CD8-positive, alpha-beta memory T cell (primary cell): ENCODE measurements around the gene PRKAG1. TPM values are rescaled to one million over a fixed set of nuclear protein-coding genes. Genes with fewer than 3 reads are reported as not detected.

Experiments used
- CTCF ChIA-PET: fragments of 350-600 bp; sonication (Branson Sonifier 250); formaldehyde crosslinking; loops from one replicate; lab custom pipeline; 2021; ENCODE audit warnings: antibody characterized with exemption; lab: Charles Lee
- POLR2A ChIA-PET: fragments of 350-600 bp; sonication (Branson Sonifier 250); formaldehyde crosslinking; loops from one replicate; lab custom pipeline; 2021; ENCODE audit warnings: antibody characterized with exemption; lab: Charles Lee
- DNase-seq, 5 donors: peaks; one replicate each; pipeline versions ENCODE4 v3.0.0 to v3.0.0-alpha.2; 2020 to 2022; ENCODE audit warnings: mixed read lengths in 1 of 5
- H3K27ac ChIP-seq: one replicate; pipeline ENCODE4 v1.7.0; 2013; ENCODE audit warnings: low read depth, mild to moderate bottlenecking, low read length, moderate library complexity
- H3K27me3 ChIP-seq: 2 replicates; pipeline ENCODE4 v1.7.0; 2013; ENCODE audit warnings: low read length, mild to moderate bottlenecking; ENCODE audit not compliant: insufficient read depth, poor library complexity, severe bottlenecking
- H3K36me3 ChIP-seq: 2 replicates; pipeline ENCODE4 v1.7.0; 2013; ENCODE audit warnings: mild to moderate bottlenecking, low read length, moderate library complexity; ENCODE audit not compliant: insufficient read depth
- H3K4me1 ChIP-seq: 2 replicates; pipeline ENCODE4 v1.7.0; 2013; ENCODE audit warnings: mild to moderate bottlenecking, low read length, moderate library complexity; ENCODE audit not compliant: insufficient read depth
- H3K4me3 ChIP-seq: 2 replicates; pipeline ENCODE4 v1.7.0; 2013; ENCODE audit warnings: mild to moderate bottlenecking, low read length
- H3K9me3 ChIP-seq: 2 replicates; pipeline ENCODE4 v1.7.0; 2013; ENCODE audit warnings: mild to moderate bottlenecking, low read length
- H3K27ac Mint-ChIP-seq, 8 donors: one replicate each; pipeline ENCODE4 v1.8.0; 2020 to 2021; ENCODE audit warnings: mixed read lengths in 8 of 8, mild to moderate bottlenecking in 6 of 8, inconsistent platforms in 3 of 8, moderate library complexity in 3 of 8
- H3K27me3 Mint-ChIP-seq, 2 donors: one replicate each; pipeline ENCODE4 v1.8.0; 2020 to 2021; ENCODE audit warnings: mixed read lengths in 2 of 2, mild to moderate bottlenecking in 1 of 2, moderate library complexity in 1 of 2
- H3K36me3 Mint-ChIP-seq, 3 donors: one replicate each; pipeline ENCODE4 v1.8.0; 2020 to 2021; ENCODE audit warnings: mixed read lengths in 3 of 3, inconsistent platforms in 1 of 3, mild to moderate bottlenecking in 1 of 3
- H3K4me1 Mint-ChIP-seq, 3 donors: one replicate each; pipeline ENCODE4 v1.8.0; 2020 to 2021; ENCODE audit warnings: mixed read lengths in 3 of 3, inconsistent platforms in 1 of 3, mild to moderate bottlenecking in 1 of 3
- H3K4me3 Mint-ChIP-seq, 7 donors: one replicate each; pipeline ENCODE4 v1.8.0; 2020 to 2021; ENCODE audit warnings: mixed read lengths in 7 of 7, mild to moderate bottlenecking in 6 of 7, moderate library complexity in 4 of 7, inconsistent platforms in 2 of 7
- H3K9me3 Mint-ChIP-seq, 5 donors: one replicate each; pipeline ENCODE4 v1.8.0; 2020 to 2022; ENCODE audit warnings: mixed read lengths in 5 of 5, mild to moderate bottlenecking in 3 of 5, moderate library complexity in 2 of 5, inconsistent platforms in 1 of 5
- polyA plus RNA-seq: library from polyadenylated mRNA; unstranded; fragments of 300-500 nt; fragmentation: Illumina TruSeq; gene quantifications from one replicate; pipeline ENCODE4 v1.2.3, GENCODE V29; 2021
- total RNA-seq, 2 experiments: library from RNA; stranded (reverse); gene quantifications; one replicate each; pipeline ENCODE4 v1.2.3, GENCODE V29; 2021

PRKAG1 gene
- total and polyA plus RNA-seq, 3 experiments from 2014 or later, result 45.9 to 78.3 (median 73.3) TPM

DNA sequence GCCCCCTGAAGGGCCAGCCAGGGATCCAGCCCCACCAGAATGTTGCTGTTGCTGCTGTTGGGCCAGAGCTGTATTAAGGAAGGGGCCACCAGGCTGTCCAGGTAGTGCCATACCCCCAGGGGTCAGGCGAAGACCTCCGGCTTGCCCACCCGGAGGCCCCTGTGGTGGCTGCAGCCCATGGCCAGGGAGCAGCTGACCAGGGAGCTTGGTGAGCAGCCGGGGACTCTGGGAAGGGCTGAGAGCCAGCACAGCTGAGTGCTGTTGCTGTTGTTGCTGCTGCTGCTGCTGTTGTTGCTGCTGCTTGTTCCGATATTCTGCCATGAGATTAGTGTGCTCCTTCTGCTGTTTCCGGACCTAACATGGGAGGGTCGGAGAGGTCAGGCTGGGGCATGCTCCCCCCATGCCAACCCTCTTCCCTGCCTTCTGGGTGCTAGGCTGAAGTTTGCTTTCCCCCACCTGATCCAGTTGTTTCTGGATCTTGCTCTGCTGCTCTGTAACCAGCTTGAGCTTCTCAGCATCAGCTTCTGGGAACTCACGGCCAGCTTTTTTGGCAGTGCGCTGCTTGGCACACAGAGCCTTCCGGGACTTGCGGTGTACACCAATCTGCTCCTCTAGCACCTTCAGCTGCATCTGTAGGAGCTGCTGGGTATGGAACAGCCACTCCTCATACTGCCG is 15.2 kb upstream of the PRKAG1 start:
- POLR2A ChIA-PET, result no interaction called here
- H3K36me3 Mint-ChIP-seq, result peaks cover 0 to 81% (median 7%) of the 10 kb centered on the region in 3 donors
- peak overlapping the region in 6 of 8 donors; percentile 51 to 88 (median 71) for H3K27ac Mint-ChIP-seq

DNA sequence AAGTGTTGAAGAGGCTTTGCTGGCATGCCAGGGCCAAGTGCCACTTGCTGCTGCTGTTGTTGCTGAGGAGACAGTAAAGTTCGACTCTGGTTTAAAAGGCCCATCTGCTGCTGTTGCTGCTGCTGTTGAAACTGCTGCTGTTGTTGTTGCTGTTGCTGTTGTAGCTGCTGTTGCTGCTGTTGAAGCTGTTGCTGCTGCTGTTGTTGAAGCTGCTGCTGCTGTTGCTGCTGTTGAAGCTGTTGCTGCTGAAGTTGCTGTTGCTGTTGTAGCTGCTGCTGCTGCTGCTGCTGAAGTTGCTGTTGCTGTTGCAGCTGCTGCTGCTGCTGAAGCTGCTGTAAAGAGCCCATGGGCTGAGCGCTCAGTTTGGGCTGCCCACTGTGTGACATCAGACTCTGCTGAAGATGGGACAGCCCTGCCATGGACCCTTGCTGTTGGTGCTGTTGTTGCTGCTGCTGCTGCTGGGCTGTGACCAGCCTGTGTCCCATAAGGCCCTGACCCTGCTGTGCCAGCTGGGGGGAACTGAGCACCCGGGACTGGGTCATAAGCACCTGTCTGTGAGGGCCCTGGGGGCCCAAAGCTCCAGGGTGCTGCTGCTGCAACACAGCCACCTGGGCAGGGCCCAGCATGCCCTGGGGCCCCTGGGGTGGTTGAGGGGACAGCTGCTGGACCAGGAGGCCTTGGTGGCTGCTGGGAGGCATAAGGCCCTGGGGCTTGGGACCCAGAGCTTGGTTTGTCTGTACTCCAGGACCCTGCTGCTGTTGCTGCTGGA is 14.3 kb upstream of the PRKAG1 start:
- Mint-ChIP-seq H3K36me3 (peaks cover 0 to 81% (median 6%) of the 10 kb centered on the region in 3 donors), H3K4me3 (no peak overlapping the region), H3K4me1 (peaks cover 0 to 4% (median 2%) of the 10 kb centered on the region in 3 donors), H3K9me3 (no peaks in the 10 kb centered on the region), H3K27me3 (no peaks in the 10 kb centered on the region), H3K27ac (peak overlapping the region in 7 of 8 donors; percentile 8 to 96 (median 61))
- no peaks in the 10 kb centered on the region for H3K27me3 ChIP-seq
- peaks cover 30% of the 10 kb centered on the region for H3K36me3 ChIP-seq
- DNase-seq, result peak in 1 of 5 donors; percentile 35
- CTCF ChIA-PET, result interaction anchor here (0.9 to 4.6 kb wide), 3 partner anchors 11 to 36 kb away, joined by 3 to 18 read pairs (median 4); no protein-coding TSS in a partner anchor
- H3K27ac ChIP-seq, result no peak overlapping the region
- H3K9me3 ChIP-seq, result no peaks in the 10 kb centered on the region
- no peak overlapping the region for H3K4me3 ChIP-seq
- no peaks in the 10 kb centered on the region for H3K4me1 ChIP-seq
- POLR2A ChIA-PET, result no interaction called here

More for the DNA sequence above, 15.2 kb upstream of the PRKAG1 start:
- no peak for DNase-seq
- H3K4me3 ChIP-seq, result no peak overlapping the region
- no peaks in the 10 kb centered on the region for H3K27me3 ChIP-seq
- H3K9me3 ChIP-seq, result no peaks in the 10 kb centered on the region
- H3K27ac ChIP-seq, result no peak overlapping the region
- Mint-ChIP-seq H3K4me1 (peaks cover 0 to 4% (median 2%) of the 10 kb centered on the region in 3 donors), H3K9me3 (no peaks in the 10 kb centered on the region), H3K27me3 (no peaks in the 10 kb centered on the region), H3K4me3 (no peak overlapping the region)
- CTCF ChIA-PET, result interaction anchor here (0.8 to 4.6 kb wide), 4 partner anchors 10 to 37 kb away, joined by 3 to 18 read pairs (median 4); no protein-coding TSS in a partner anchor
- no peaks in the 10 kb centered on the region for H3K4me1 ChIP-seq
- H3K36me3 ChIP-seq, result peaks cover 35% of the 10 kb centered on the region

DNA sequence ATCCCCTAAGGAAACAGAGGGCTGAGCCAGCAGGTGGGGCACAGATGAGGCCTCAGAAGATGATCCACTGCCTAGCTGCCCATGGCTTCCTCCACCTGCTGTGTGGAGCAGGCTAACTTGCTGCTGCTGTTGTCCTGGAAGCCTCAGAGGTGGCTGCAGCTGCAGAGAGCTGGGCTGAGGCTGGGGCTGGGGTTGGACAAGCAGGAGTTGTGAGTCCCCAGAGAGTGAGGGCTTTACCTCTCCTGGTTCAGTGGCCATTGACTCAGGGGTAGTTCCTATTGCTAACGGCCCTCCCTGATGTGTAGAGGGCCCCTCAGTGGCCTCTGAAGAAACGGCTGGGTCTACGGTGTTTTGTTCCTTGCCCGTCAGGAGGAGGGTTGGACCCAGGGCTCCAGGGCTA is 13.7 kb upstream of the PRKAG1 start:
- H3K36me3 ChIP-seq, result peaks cover 35% of the 10 kb centered on the region

DNA sequence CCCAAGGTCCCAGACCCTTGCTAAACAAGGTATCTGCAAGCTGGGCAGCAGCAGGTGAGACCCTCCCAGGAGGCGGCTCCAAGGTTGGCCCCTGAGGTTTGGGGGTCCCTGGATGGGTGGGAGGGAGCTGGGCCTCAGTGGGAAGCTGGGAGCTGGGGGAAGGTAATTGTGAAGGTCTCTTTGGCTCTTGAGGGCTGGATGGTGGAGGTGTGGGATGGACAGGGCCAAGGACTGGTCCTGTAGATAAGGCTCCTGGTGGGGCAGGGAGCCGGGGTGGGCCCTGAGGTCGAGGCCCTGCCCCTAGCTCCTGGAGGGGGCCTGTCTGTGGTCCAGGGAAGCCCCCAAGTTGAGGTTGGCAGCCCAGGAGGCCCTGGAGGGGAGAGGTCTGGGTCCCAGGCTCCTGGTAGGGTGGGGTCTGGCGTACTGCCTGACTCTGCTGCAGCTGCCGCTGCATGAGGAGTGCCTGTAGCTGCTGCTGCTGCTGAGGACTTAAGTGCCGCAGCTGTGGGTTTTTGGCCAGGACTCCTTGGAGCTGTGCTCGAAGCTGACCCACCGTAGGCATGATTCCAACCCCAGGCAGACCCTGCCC is 13.1 kb upstream of the PRKAG1 start:
- Histone ChIP-seq H3K27me3 (no peaks in the 10 kb centered on the region), H3K9me3 (no peaks in the 10 kb centered on the region), H3K4me3 (no peak overlapping the region), H3K27ac (no peak overlapping the region), H3K4me1 (no peaks in the 10 kb centered on the region), H3K36me3 (peaks cover 30% of the 10 kb centered on the region)
- H3K4me3 Mint-ChIP-seq, result no peak overlapping the region
- ChIA-PET POLR2A (no interaction called here), CTCF (interaction anchor here (0.7 to 4.6 kb wide), 3 partner anchors 8 to 43 kb away, joined by 3 to 18 read pairs (median 3); no protein-coding TSS in a partner anchor)
- H3K27me3 Mint-ChIP-seq, result no peaks in the 10 kb centered on the region
- peaks cover 0 to 81% (median 3%) of the 10 kb centered on the region in 3 donors for H3K36me3 Mint-ChIP-seq
- H3K4me1 Mint-ChIP-seq, result peaks cover 0 to 4% (median under 1%) of the 10 kb centered on the region in 3 donors
- H3K27ac Mint-ChIP-seq, result peak overlapping the region in 1 of 8 donors; percentile 48
- H3K9me3 Mint-ChIP-seq, result no peaks in the 10 kb centered on the region
- peak in 1 of 5 donors; percentile 46 for DNase-seq

More for the DNA sequence above, 13.7 kb upstream of the PRKAG1 start:
- POLR2A ChIA-PET, result no interaction called here
- Mint-ChIP-seq H3K27ac (peak overlapping the region in 4 of 8 donors; percentile 19 to 77 (median 47)), H3K9me3 (no peaks in the 10 kb centered on the region), H3K4me3 (no peak overlapping the region), H3K4me1 (peaks cover 0 to 4% (median 2%) of the 10 kb centered on the region in 3 donors), H3K36me3 (peaks cover 0 to 81% (median 6%) of the 10 kb centered on the region in 3 donors), H3K27me3 (no peaks in the 10 kb centered on the region)
- CTCF ChIA-PET, result interaction anchor here (0.7 to 4.6 kb wide), 2 partner anchors 8 to 11 kb away, joined by 3 to 18 read pairs; no protein-coding TSS in a partner anchor
- H3K4me3 ChIP-seq, result no peak overlapping the region
- H3K27ac ChIP-seq, result no peak overlapping the region
- peak in 1 of 5 donors; percentile 35 for DNase-seq
- no peaks in the 10 kb centered on the region for H3K4me1 ChIP-seq
- H3K9me3 ChIP-seq, result no peaks in the 10 kb centered on the region
- no peaks in the 10 kb centered on the region for H3K27me3 ChIP-seq

DNA sequence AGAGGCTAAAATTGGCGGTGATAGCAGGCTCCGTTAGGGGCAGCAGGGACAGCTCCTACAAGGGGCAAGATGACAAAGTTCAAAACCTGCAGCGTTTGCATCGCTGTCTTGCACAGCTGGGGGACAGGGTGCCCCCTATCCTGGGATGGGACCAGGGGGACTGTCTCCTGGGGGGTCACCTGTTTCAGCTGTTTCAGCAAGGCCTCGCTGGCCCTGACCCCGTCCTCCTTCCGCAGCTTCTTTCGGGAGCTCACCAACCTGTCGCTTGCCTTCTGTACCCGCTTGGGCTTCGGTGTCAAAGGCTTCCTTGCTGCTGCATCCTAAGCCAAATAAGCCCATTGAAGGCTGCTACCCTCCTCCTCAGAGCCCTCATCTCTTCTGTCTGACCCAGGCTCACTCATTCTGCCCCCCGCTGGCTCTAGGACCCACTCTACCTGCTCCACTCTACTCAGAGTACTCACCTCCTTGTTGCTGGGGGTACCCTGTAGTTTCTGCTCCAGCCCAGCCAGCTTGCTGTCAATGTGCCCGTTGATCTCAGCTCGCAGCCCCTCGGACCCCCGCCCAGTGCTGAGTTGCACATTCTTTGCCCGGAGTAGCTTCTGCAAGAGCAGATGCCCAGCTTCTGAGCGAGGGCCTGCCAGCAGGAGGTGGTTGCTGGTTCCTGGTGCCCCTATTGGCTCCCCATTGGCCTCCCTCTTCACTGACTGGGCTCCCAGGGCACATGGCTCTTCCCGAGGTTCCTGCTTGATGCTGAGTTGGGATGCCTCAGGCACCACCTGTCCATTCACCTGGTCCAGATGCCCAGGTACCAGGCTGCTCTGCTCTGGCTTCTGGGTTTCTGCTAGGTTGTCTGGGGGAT is 12.4 kb upstream of the PRKAG1 start:
- H3K36me3 ChIP-seq, result peaks cover 34% of the 10 kb centered on the region
- H3K4me3 ChIP-seq, result no peak overlapping the region
- POLR2A ChIA-PET, result interaction anchor here (0.6 kb wide), 1 partner anchor 1180 kb away, joined by 3 read pairs; no protein-coding TSS in a partner anchor
- H3K9me3 ChIP-seq, result no peaks in the 10 kb centered on the region
- no peaks in the 10 kb centered on the region for H3K9me3 Mint-ChIP-seq
- peaks cover under 1 to 85% (median 3%) of the 10 kb centered on the region in 3 donors for H3K36me3 Mint-ChIP-seq
- H3K4me1 Mint-ChIP-seq, result peaks cover 0 to 2% (median 0%) of the 10 kb centered on the region in 3 donors
- H3K27ac ChIP-seq, result no peak overlapping the region
- no peak overlapping the region for H3K4me3 Mint-ChIP-seq
- H3K27me3 Mint-ChIP-seq, result no peaks in the 10 kb centered on the region
- H3K27me3 ChIP-seq, result no peaks in the 10 kb centered on the region
- peak in 1 of 5 donors; percentile 37 for DNase-seq
- H3K27ac Mint-ChIP-seq, result peak overlapping the region in 5 of 8 donors; percentile 33 to 86 (median 70)
- no peaks in the 10 kb centered on the region for H3K4me1 ChIP-seq
- CTCF ChIA-PET, result interaction anchor here (1.1 to 4.6 kb wide), 4 partner anchors 13 to 57 kb away, joined by 3 to 18 read pairs (median 10); no protein-coding TSS in a partner anchor

DNA sequence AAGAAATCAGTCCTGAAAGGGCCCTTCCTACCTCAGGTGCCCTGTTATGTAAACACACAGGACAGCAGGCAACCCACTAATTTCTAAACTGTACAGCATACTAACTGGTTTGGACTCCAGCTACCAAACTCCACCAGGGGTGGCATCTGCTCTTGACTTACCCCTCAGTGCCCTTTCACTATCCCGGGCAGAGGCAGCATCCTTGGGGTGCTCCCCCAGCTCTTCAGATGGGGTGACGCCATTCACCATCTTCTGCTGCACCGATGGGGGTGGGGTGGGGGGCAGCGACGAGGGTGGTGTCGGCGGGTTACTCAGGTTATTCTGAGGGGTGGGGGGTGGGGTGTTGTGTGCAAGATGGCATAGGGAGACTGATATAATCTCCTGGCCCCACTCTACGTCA is 11.5 kb upstream of the PRKAG1 start:
- H3K36me3 Mint-ChIP-seq, result peaks cover 4 to 86% (median 5%) of the 10 kb centered on the region in 3 donors
- no peaks in the 10 kb centered on the region for H3K4me1 ChIP-seq
- H3K27ac Mint-ChIP-seq, result peak overlapping the region in 7 of 8 donors; percentile 48 to 85 (median 74)
- no peaks in the 10 kb centered on the region for H3K9me3 ChIP-seq
- ChIA-PET POLR2A (interaction anchor here (0.6 kb wide), 2 partner anchors 23 to 1179 kb away, joined by 3 read pairs; no protein-coding TSS in a partner anchor), CTCF (interaction anchor here (1.1 to 2.8 kb wide), 4 partner anchors 10 to 57 kb away, joined by 3 to 16 read pairs (median 4); no protein-coding TSS in a partner anchor)
- DNase-seq, result peak in 1 of 5 donors; percentile 38
- peaks cover 41% of the 10 kb centered on the region for H3K36me3 ChIP-seq
- no peaks in the 10 kb centered on the region for H3K4me1 Mint-ChIP-seq
- no peak overlapping the region for H3K4me3 Mint-ChIP-seq
- no peak overlapping the region for H3K27ac ChIP-seq
- no peak overlapping the region for H3K4me3 ChIP-seq
- no peaks in the 10 kb centered on the region for H3K27me3 ChIP-seq
- H3K9me3 Mint-ChIP-seq, result no peaks in the 10 kb centered on the region
- H3K27me3 Mint-ChIP-seq, result no peaks in the 10 kb centered on the region
